Suprapubic skin (tissue), 4 donors: ENCODE data around the gene NCMAP.

Experiments
- POLR2A ChIP-seq, 2 donors: fragments of 450-650 bp; IDR thresholded peaks; one replicate each; pipeline ENCODE4 v1.6.1; 2017; ENCODE audit warnings: antibody characterized with exemption in 2 of 2, mild to moderate bottlenecking in 2 of 2, moderate library complexity in 2 of 2
- POLR2AphosphoS5 ChIP-seq, 3 donors: sonication (generic); formaldehyde crosslinking; IDR thresholded peaks; one replicate each; pipeline ENCODE4 v1.6.1; 2017; ENCODE audit warnings: antibody characterized with exemption in 3 of 3
- TF ChIP-seq, protein P1 (sequence below), 2 donors: fragments of 200-600 bp in 1 of 2; fragments of 450-650 bp in 1 of 2; sonication (generic) in 1 of 2; IDR thresholded peaks; one replicate each; pipeline ENCODE4 v1.5.1; 2016 to 2019; ENCODE audit warnings: antibody characterized with exemption in 2 of 2, mild to moderate bottlenecking in 1 of 2, moderate library complexity in 1 of 2

DNA sequence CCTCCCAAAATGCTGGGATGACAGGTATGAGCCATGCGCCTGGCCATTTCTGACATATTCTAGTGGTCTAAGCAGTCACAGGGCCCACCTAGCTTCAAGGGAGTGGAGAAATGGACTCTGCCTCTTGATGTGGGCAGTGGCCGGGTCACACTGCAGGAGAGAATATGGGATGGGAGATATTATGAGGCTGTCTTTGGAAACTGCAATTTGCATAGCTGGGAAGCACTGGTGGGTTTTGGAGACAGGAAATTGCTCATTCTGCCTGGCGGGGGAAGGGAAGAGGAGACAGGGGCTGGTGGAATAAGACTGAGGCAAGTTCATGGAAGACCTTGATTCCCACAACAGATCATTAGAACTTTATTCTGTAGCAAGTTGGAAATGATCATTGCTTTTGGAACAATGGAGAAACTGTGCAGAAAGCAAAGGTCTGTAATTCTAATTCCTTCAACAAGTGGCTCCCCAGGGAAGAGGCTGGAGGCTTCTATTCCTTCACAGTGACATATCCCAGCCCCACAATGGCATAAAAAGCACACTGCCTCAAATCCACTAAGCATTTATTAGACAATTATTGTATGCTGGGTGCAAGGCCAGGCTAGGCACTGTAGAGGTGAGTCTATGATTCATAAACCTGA lies 10.5 kb downstream of the NCMAP start:
- TF ChIP-seq POLR2AphosphoS5 (IDR thresholded peaks at IDR 0.05) (no peak), POLR2A (IDR thresholded peaks at IDR 0.05) (no peak)
- TF ChIP-seq, protein P1, sequence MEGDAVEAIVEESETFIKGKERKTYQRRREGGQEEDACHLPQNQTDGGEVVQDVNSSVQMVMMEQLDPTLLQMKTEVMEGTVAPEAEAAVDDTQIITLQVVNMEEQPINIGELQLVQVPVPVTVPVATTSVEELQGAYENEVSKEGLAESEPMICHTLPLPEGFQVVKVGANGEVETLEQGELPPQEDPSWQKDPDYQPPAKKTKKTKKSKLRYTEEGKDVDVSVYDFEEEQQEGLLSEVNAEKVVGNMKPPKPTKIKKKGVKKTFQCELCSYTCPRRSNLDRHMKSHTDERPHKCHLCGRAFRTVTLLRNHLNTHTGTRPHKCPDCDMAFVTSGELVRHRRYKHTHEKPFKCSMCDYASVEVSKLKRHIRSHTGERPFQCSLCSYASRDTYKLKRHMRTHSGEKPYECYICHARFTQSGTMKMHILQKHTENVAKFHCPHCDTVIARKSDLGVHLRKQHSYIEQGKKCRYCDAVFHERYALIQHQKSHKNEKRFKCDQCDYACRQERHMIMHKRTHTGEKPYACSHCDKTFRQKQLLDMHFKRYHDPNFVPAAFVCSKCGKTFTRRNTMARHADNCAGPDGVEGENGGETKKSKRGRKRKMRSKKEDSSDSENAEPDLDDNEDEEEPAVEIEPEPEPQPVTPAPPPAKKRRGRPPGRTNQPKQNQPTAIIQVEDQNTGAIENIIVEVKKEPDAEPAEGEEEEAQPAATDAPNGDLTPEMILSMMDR (IDR thresholded peaks at IDR 0.05): no peak
